Testis (tissue), 2 donors: ENCODE data around the gene SEPTIN5.

Experiments
- POLR2A ChIP-seq: fragments of 450-650 bp; IDR thresholded peaks from one replicate; pipeline ENCODE4 v1.6.1; 2017; ENCODE audit warnings: antibody characterized with exemption, mild to moderate bottlenecking, moderate library complexity
- TF ChIP-seq, protein P1 (sequence below), 3 experiments: fragments of 450-650 bp in 2 of 3; fragments of 200-600 bp in 1 of 3; sonication (generic) in 1 of 3; IDR thresholded peaks; one replicate each; pipeline ENCODE4 v1.5.1; 2016 to 2019; ENCODE audit warnings: antibody characterized with exemption in 3 of 3, mild to moderate bottlenecking in 2 of 3, moderate library complexity in 1 of 3

DNA sequence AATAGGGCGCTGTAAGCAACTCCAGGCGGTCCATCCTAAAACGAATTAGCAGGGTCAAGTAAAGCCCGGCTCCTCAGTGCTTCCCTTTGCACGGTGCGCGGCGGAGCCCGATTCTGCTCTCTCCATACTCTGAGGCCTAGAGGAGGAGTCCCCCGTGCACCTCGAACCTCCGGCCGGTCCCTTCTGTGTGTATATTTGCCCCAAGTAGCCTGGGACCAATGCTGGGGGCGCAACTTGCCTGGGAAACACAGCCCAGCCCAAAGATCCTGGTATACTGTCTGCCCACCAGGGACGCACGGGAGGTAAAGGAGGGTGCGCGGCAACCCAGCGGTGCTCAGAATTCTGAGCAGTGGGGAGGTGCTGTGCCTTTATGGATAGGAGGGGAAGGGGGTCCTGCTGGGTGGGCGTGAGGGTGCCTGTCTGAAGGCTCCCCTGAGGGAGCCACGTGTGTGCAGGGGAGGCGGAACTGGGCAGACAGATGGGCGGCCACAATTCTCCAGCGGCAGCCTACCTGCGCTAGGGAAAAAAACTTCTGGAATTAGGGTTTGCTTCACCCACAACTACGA is 41.5 kb downstream of the SEPTIN5 start:
- TF ChIP-seq, protein P1, sequence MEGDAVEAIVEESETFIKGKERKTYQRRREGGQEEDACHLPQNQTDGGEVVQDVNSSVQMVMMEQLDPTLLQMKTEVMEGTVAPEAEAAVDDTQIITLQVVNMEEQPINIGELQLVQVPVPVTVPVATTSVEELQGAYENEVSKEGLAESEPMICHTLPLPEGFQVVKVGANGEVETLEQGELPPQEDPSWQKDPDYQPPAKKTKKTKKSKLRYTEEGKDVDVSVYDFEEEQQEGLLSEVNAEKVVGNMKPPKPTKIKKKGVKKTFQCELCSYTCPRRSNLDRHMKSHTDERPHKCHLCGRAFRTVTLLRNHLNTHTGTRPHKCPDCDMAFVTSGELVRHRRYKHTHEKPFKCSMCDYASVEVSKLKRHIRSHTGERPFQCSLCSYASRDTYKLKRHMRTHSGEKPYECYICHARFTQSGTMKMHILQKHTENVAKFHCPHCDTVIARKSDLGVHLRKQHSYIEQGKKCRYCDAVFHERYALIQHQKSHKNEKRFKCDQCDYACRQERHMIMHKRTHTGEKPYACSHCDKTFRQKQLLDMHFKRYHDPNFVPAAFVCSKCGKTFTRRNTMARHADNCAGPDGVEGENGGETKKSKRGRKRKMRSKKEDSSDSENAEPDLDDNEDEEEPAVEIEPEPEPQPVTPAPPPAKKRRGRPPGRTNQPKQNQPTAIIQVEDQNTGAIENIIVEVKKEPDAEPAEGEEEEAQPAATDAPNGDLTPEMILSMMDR (IDR thresholded peaks at IDR 0.05), result no peak
- TF ChIP-seq POLR2A, result no peak
